Gastroesophageal sphincter (tissue), 3 donors: ENCODE results near the gene KLHL42.

Experiments used
- EP300 ChIP-seq: sonication (generic); formaldehyde crosslinking; IDR thresholded peaks from one replicate; pipeline ENCODE4 v1.6.1; 2017; ENCODE audit warnings: antibody characterized with exemption, mild to moderate bottlenecking
- POLR2A ChIP-seq, 2 donors: fragments of 450-650 bp; IDR thresholded peaks; one replicate each; pipeline ENCODE4 v1.6.1; 2017; ENCODE audit warnings: antibody characterized with exemption in 2 of 2, mild to moderate bottlenecking in 2 of 2, moderate library complexity in 1 of 2
- TF ChIP-seq, protein P1 (sequence below), 4 experiments: fragments of 200-600 bp in 2 of 4; fragments of 450-650 bp in 2 of 4; sonication (generic) in 1 of 4; IDR thresholded peaks; one replicate each; pipeline ENCODE4 v1.5.1; 2017 to 2019; ENCODE audit warnings: antibody characterized with exemption in 4 of 4, mild to moderate bottlenecking in 2 of 4, moderate library complexity in 2 of 4

DNA sequence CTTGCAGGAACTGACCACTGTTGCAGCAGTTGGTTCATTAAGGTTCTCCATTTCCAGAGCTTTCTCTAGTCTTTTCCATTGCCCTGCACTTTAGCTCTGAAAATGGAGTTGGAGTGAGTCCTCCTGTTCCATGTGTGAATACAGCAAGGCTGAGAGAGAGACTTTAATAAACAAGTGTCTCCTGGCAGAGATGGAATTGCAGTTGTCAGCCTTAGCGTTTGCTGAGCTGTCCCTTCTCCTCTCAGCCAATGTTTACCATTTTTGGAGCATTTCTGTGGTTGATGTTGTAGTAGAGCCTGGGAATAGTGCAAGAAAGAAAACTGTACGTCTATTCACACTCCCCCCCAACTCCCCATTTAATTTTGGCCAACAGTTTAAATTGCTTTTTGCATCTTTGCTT, 7.5 kb downstream of the KLHL42 start:
- TF ChIP-seq, protein P1, sequence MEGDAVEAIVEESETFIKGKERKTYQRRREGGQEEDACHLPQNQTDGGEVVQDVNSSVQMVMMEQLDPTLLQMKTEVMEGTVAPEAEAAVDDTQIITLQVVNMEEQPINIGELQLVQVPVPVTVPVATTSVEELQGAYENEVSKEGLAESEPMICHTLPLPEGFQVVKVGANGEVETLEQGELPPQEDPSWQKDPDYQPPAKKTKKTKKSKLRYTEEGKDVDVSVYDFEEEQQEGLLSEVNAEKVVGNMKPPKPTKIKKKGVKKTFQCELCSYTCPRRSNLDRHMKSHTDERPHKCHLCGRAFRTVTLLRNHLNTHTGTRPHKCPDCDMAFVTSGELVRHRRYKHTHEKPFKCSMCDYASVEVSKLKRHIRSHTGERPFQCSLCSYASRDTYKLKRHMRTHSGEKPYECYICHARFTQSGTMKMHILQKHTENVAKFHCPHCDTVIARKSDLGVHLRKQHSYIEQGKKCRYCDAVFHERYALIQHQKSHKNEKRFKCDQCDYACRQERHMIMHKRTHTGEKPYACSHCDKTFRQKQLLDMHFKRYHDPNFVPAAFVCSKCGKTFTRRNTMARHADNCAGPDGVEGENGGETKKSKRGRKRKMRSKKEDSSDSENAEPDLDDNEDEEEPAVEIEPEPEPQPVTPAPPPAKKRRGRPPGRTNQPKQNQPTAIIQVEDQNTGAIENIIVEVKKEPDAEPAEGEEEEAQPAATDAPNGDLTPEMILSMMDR (IDR thresholded peaks at IDR 0.05) = no peak
- TF ChIP-seq EP300 (no peak), POLR2A (IDR thresholded peaks at IDR 0.05) (no peak)
